Stomach (tissue), 9 donors: ENCODE data around the gene TRAF1. TPM values are rescaled to one million over a fixed set of nuclear protein-coding genes. Genes with fewer than 3 reads are reported as not detected.

ENCODE experiments used
- DNase-seq, 2 donors: peaks; one replicate each; pipeline versions ENCODE4 v3.0.0 to v3.0.0-alpha.2; 2013 to 2019
- H3K27ac ChIP-seq, 5 donors: fragments of 200-600 bp in 4 of 5; sonication (generic) in 4 of 5; one replicate each; pipeline ENCODE4 v1.5.1; 2013 to 2019; ENCODE audit warnings: mild to moderate bottlenecking in 1 of 5, moderate library complexity in 1 of 5
- H3K27me3 ChIP-seq, 3 donors: fragments of 200-600 bp; sonication (generic); one replicate each; pipeline ENCODE4 v1.5.1; 2017 to 2019; ENCODE audit warnings: mixed run types in 1 of 3
- H3K36me3 ChIP-seq, 4 donors: fragments of 200-600 bp; sonication (generic); 1 replicate in 3 of 4; 2 replicates in 1 of 4; pipeline ENCODE4 v1.5.1; 2016 to 2019
- H3K4me1 ChIP-seq, 4 donors: fragments of 200-600 bp; sonication (generic); one replicate each; pipeline ENCODE4 v1.5.1; 2016 to 2019
- H3K4me3 ChIP-seq, 4 donors: fragments of 200-600 bp; sonication (generic) in 3 of 4; one replicate each; pipeline ENCODE4 v1.5.1; 2016 to 2019; ENCODE audit warnings: mild to moderate bottlenecking in 1 of 4
- H3K9me3 ChIP-seq, 4 donors: fragments of 200-600 bp; sonication (generic); one replicate each; pipeline ENCODE4 v1.5.1; 2016 to 2019
- CTCF ChIP-seq, 7 experiments: fragments of 450-650 bp in 4 of 7; fragments of 200-600 bp in 3 of 7; sonication (generic) in 3 of 7; IDR thresholded peaks; one replicate each; pipeline ENCODE4 v1.5.1; 2016 to 2019; ENCODE audit warnings: antibody characterized with exemption in 7 of 7, control low read depth in 2 of 7, mild to moderate bottlenecking in 1 of 7
- EP300 ChIP-seq: sonication (generic); formaldehyde crosslinking; IDR thresholded peaks from one replicate; pipeline ENCODE4 v1.6.1; 2017; ENCODE audit warnings: antibody characterized with exemption
- POLR2A ChIP-seq, 4 donors: fragments of 450-650 bp; IDR thresholded peaks; one replicate each; pipeline ENCODE4 v1.6.1; 2016; ENCODE audit warnings: antibody characterized with exemption in 4 of 4, control low read depth in 2 of 4, mild to moderate bottlenecking in 1 of 4, moderate library complexity in 1 of 4
- POLR2AphosphoS5 ChIP-seq, 3 donors: sonication (generic); formaldehyde crosslinking; IDR thresholded peaks; one replicate each; pipeline ENCODE4 v1.6.1; 2016; ENCODE audit warnings: antibody characterized with exemption in 3 of 3
- WGBS, 5 donors: extraction: QIAGEN DNeasy Blood & Tissue Kit in 3 of 5; methylation state at CpG; one replicate each; pipeline versions ENCODE4 v1.1.5 to v1.1.7; 2013 to 2018; 5-methylcytosine and 5-hydroxymethylcytosine counted together
- intact Hi-C: fragments of 100-400 bp; cut with DNase I; formaldehyde crosslinking; loops from one replicate; pipeline ENCODE4 v1.15.1; 2023; ENCODE audit warnings: low total_unique reads
- polyA plus RNA-seq, 3 donors: library from polyadenylated mRNA; stranded (reverse); fragments of 200-250 nt; gene quantifications; one replicate each; pipeline ENCODE4 v1.2.3, GENCODE V29; 2013
- total RNA-seq, 5 donors: library from RNA; depleted of rRNA; stranded (reverse); fragments of >200 nt; gene quantifications; one replicate each; pipeline versions ENCODE4 v1.1.0 to v1.2.3, GENCODE V29; 2014 to 2016
- donor health status: healthy with polysubstance abuse.
- donor health status: Bipolar disorder and iron deficiency.
- donor health status: healthy.

The TRAF1 gene
- total and polyA plus RNA-seq, 8 donors, result 0.58 to 10.3 (median 3.2) TPM

GRCh38 chr9:120921661-120922181, 4.9 kb downstream of the TRAF1 start:
- 33 to 53% (median 41%) methylated on average over 8 of the region's 8 CpGs for WGBS, 5 donors
- no peak overlapping the region for H3K4me3 ChIP-seq
- peaks cover 0 to 5% (median 2%) of the 10 kb centered on the region in 4 donors for H3K36me3 ChIP-seq
- no peaks in the 10 kb centered on the region for H3K27me3 ChIP-seq
- H3K27ac ChIP-seq, result peak overlapping the region in 4 of 5 donors; percentile 64 to 97 (median 92)
- no peak for TF ChIP-seq EP300
- no peak for TF ChIP-seq POLR2A (IDR thresholded peaks at IDR 0.05)
- no peak for TF ChIP-seq CTCF (IDR thresholded peaks at IDR 0.05)
- no peak for TF ChIP-seq POLR2AphosphoS5 (IDR thresholded peaks at IDR 0.05)
- H3K4me1 ChIP-seq, result peaks cover 4 to 66% (median 37%) of the 10 kb centered on the region in 4 donors
- intact Hi-C loops, result loop anchor here (10.0 kb wide), 1 partner anchor 47 kb away; the partner anchor contains the start of gene PHF19
- no peaks in the 10 kb centered on the region for H3K9me3 ChIP-seq
- DNase-seq, result no peak

GRCh38 chr9:120920806-120921178, 5.8 kb downstream of the TRAF1 start:
- H3K9me3 ChIP-seq, result no peaks in the 10 kb centered on the region
- 66 to 75% (median 67%) methylated on average over 3 of the region's 3 CpGs for WGBS, 5 donors
- H3K4me3 ChIP-seq, result no peak overlapping the region
- no peak for TF ChIP-seq POLR2A (IDR thresholded peaks at IDR 0.05)
- peaks cover 4 to 75% (median 41%) of the 10 kb centered on the region in 4 donors for H3K4me1 ChIP-seq
- no peak for DNase-seq
- intact Hi-C loops, result loop anchor here (10.0 kb wide), 1 partner anchor 46 kb away; the partner anchor contains the start of gene PHF19
- peaks cover 0 to 5% (median 2%) of the 10 kb centered on the region in 4 donors for H3K36me3 ChIP-seq
- H3K27me3 ChIP-seq, result no peaks in the 10 kb centered on the region
- peak overlapping the region; percentile 58 to 97 (median 92) for H3K27ac ChIP-seq

- intact Hi-C loops, result loop anchor here (10.0 kb wide), 1 partner anchor 45 kb away; the partner anchor contains the start of gene PHF19
- WGBS, 5 donors, result 79 to 90% (median 88%) methylated on average over 6 of the region's 6 CpGs
Observed at GRCh38 chr9:120919843-120920805, 6.5 kb downstream of the TRAF1 start.

More at GRCh38 chr9:120919843-120920805, 6.5 kb downstream of the TRAF1 start:
- H3K9me3 ChIP-seq, result no peaks in the 10 kb centered on the region
- H3K4me3 ChIP-seq, result no peak overlapping the region
- H3K27ac ChIP-seq, result peak overlapping the region in 4 of 5 donors; percentile 64 to 97 (median 92)
- H3K4me1 ChIP-seq, result peaks cover 4 to 82% (median 46%) of the 10 kb centered on the region in 4 donors
- H3K27me3 ChIP-seq, result no peaks in the 10 kb centered on the region
- DNase-seq, result no peak
- H3K36me3 ChIP-seq, result peaks cover 0 to 5% (median 2%) of the 10 kb centered on the region in 4 donors
- TF ChIP-seq POLR2AphosphoS5 (IDR thresholded peaks at IDR 0.05), result no peak
- TF ChIP-seq POLR2A (IDR thresholded peaks at IDR 0.05), result no peak
- no peak for TF ChIP-seq CTCF (IDR thresholded peaks at IDR 0.05)
- no peak for TF ChIP-seq EP300
